B cell (primary cell): Measurements from ENCODE around the gene AEBP2. TPM values are rescaled to one million over a fixed set of nuclear protein-coding genes. Genes with fewer than 3 reads are reported as not detected.

Source experiments
- ATAC-seq: fragments of 200-7000 bp; cut with Tn5 transposase; one replicate; pipeline ENCODE4 v1.10.0; 2021; ENCODE audit warnings: low read depth, mild to moderate bottlenecking, moderate number of reproducible peaks, moderate library complexity
- CTCF ChIA-PET: fragments of 350-600 bp; sonication (Branson Sonifier 250); formaldehyde crosslinking; loops from one replicate; lab custom pipeline; 2021; ENCODE audit warnings: antibody characterized with exemption, inconsistent platforms; lab: Charles Lee
- POLR2A ChIA-PET: fragments of 350-600 bp; sonication (Branson Sonifier 250); formaldehyde crosslinking; loops from one replicate; lab custom pipeline; 2021; ENCODE audit warnings: antibody characterized with exemption; lab: Charles Lee
- DNase-seq: peaks from one replicate; pipeline ENCODE4 v3.0.0; 2013
- H2AFZ ChIP-seq: 2 replicates; pipeline ENCODE4 v1.6.1; 2012; ENCODE audit warnings: mild to moderate bottlenecking, low read depth, low read length; ENCODE audit not compliant: insufficient read depth, poor library complexity, severe bottlenecking
- H3K27ac ChIP-seq, 2 donors: 1 replicate in 1 of 2; 2 replicates in 1 of 2; pipeline ENCODE4 v1.5.1; 2012 to 2013; ENCODE audit warnings: low read length in 2 of 2, mild to moderate bottlenecking in 2 of 2, moderate library complexity in 1 of 2
- H3K27me3 ChIP-seq, 4 experiments: fragments of 200-600 bp in 1 of 4; sonication (generic) in 1 of 4; replicated peaks in 1 of 4; 1 replicate in 2 of 4; 2 replicates in 2 of 4; pipeline versions ENCODE4 v1.6.1 to v1.7.0; 2013 to 2016; ENCODE audit warnings: low read length in 3 of 4, mild to moderate bottlenecking in 2 of 4, mixed read lengths in 1 of 4, moderate library complexity in 1 of 4; ENCODE audit not compliant: insufficient read depth in 4 of 4, control insufficient read depth in 3 of 4; ENCODE audit errors: control extremely low read depth in 1 of 4
- H3K36me3 ChIP-seq, 2 experiments: replicated peaks in 1 of 2; 1 replicate in 1 of 2; 2 replicates in 1 of 2; pipeline versions ENCODE4 v1.6.1 to v1.7.1; 2013; ENCODE audit warnings: low read length in 1 of 2; ENCODE audit not compliant: insufficient read depth in 2 of 2, control insufficient read depth in 1 of 2; ENCODE audit errors: control extremely low read depth in 1 of 2, extremely low read depth in 1 of 2
- H3K4me1 ChIP-seq, 2 donors: fragments of 200-600 bp in 1 of 2; sonication (generic) in 1 of 2; 1 replicate in 1 of 2; 2 replicates in 1 of 2; pipeline versions ENCODE4 v1.5.1 to v1.6.1; 2013 to 2017; ENCODE audit warnings: low read length in 2 of 2; ENCODE audit not compliant: control insufficient read depth in 2 of 2, insufficient read depth in 2 of 2
- H3K4me2 ChIP-seq: replicated peaks from 2 replicates; pipeline ENCODE3; 2012; ENCODE audit warnings: mild to moderate bottlenecking, low read depth, low read length; ENCODE audit not compliant: poor library complexity, severe bottlenecking
- H3K4me3 ChIP-seq, 5 experiments: fragments of 200-600 bp in 1 of 5; sonication (generic) in 1 of 5; 1 replicate in 3 of 5; 2 replicates in 2 of 5; pipeline versions ENCODE4 v1.5.1 to v1.7.0; 2011 to 2016; ENCODE audit warnings: low read length in 4 of 5, mild to moderate bottlenecking in 4 of 5, low read depth in 2 of 5, control low read depth in 1 of 5, moderate library complexity in 1 of 5; ENCODE audit not compliant: insufficient read depth in 1 of 5; ENCODE audit errors: control extremely low read depth in 1 of 5, extremely low read depth in 1 of 5
- H3K79me2 ChIP-seq: fragments of 200-600 bp; sonication (generic); one replicate; pipeline ENCODE4 v1.6.0; 2016; ENCODE audit warnings: low read length; ENCODE audit not compliant: control insufficient read depth, insufficient read depth
- H3K9ac ChIP-seq: fragments of 200-600 bp; sonication (generic); 2 replicates; pipeline ENCODE4 v1.6.1; 2017; ENCODE audit warnings: mild to moderate bottlenecking, low read length, moderate library complexity
- H3K9me3 ChIP-seq, 3 donors: one replicate each; pipeline versions ENCODE4 v1.6.1 to v1.7.1; 2013; ENCODE audit warnings: low read length in 2 of 3; ENCODE audit not compliant: control insufficient read depth in 2 of 3, insufficient read depth in 1 of 3; ENCODE audit errors: control extremely low read depth in 1 of 3
- H4K20me1 ChIP-seq: 2 replicates; pipeline ENCODE4 v1.6.0; 2012; ENCODE audit warnings: mild to moderate bottlenecking, low read length; ENCODE audit not compliant: insufficient read depth, control insufficient read depth, poor library complexity, severe bottlenecking
- H3K27ac Mint-ChIP-seq: one replicate; pipeline ENCODE4 v1.8.0; 2021; ENCODE audit warnings: mixed read lengths
- H3K27me3 Mint-ChIP-seq: one replicate; pipeline ENCODE4 v1.8.0; 2021; ENCODE audit warnings: mixed read lengths
- H3K4me1 Mint-ChIP-seq: one replicate; pipeline ENCODE4 v1.8.0; 2021; ENCODE audit warnings: mixed read lengths
- H3K4me3 Mint-ChIP-seq: one replicate; pipeline ENCODE4 v1.8.0; 2021; ENCODE audit warnings: mixed read lengths
- H3K9me3 Mint-ChIP-seq: one replicate; pipeline ENCODE4 v1.8.0; 2022; ENCODE audit warnings: mixed read lengths; ENCODE audit not compliant: insufficient read depth
- CTCF ChIP-seq: fragments of 200-600 bp; IDR thresholded peaks from one replicate; pipeline ENCODE4 v1.8.0; 2022; ENCODE audit warnings: antibody characterized with exemption, mild to moderate bottlenecking
- EZH2 ChIP-seq: IDR thresholded peaks from 2 replicates; pipeline ENCODE4 v1.6.1; 2012; ENCODE audit warnings: borderline replicate concordance, low read depth, mild to moderate bottlenecking, moderate library complexity, low read length; ENCODE audit not compliant: insufficient read depth, poor library complexity, severe bottlenecking
- WGBS: methylation state at CpG from one replicate; pipeline ENCODE4 v1.1.5; 2013; ENCODE audit warnings: missing lambda C conversion rate; ENCODE audit not compliant: insufficient coverage; 5-methylcytosine and 5-hydroxymethylcytosine counted together
- intact Hi-C: fragments of 100-400 bp; cut with micrococcal nuclease; formaldehyde crosslinking; loops from one replicate; pipeline ENCODE4 v1.10.0; 2022
- polyA plus RNA-seq: library from polyadenylated mRNA; depleted of rRNA; stranded (reverse); fragments of >200 nt; gene quantifications from 2 replicates; pipeline ENCODE4 v1.2.3, GENCODE V29; 2012
- total RNA-seq, 2 donors: library from RNA; stranded (reverse); fragments of 120-200 nt in 1 of 2; gene quantifications; 1 replicate in 1 of 2; 2 replicates in 1 of 2; pipeline versions ENCODE4 v1.2.3 to v1.2.4, GENCODE V29; 2013 to 2022

Gene AEBP2
- total and polyA plus RNA-seq, 2 donors (not counting 1 experiment from before 2014, with no cell fraction given), result 12.1 to 67.8 TPM

- ATAC-seq (no peak), DNase-seq (no peak)
- ChIA-PET POLR2A (no interaction called here), CTCF (no interaction called here)
- intact Hi-C loops, result no loop called here
- peaks cover 40% of the 10 kb centered on the region for H3K4me1 Mint-ChIP-seq
- Histone ChIP-seq H3K36me3 (peaks cover 0 to 12% of the 10 kb centered on the region in 2 experiments), H3K27ac (no peak overlapping the region), H3K4me1 (peaks cover 10 to 16% of the 10 kb centered on the region in 2 donors), H4K20me1 (peaks cover 39% of the 10 kb centered on the region), H3K9ac (no peak overlapping the region), H3K4me2 (no peak overlapping the region), H2AFZ (no peak overlapping the region), H3K9me3 (peaks cover 1 to 13% (median 5%) of the 10 kb centered on the region in 3 donors), H3K27me3 (no peaks in the 10 kb centered on the region), H3K79me2 (peaks cover 95% of the 10 kb centered on the region), H3K4me3 (no peak overlapping the region)
- H3K4me3 Mint-ChIP-seq, result no peak overlapping the region
- H3K27ac Mint-ChIP-seq, result no peak overlapping the region
- no peaks in the 10 kb centered on the region for H3K27me3 Mint-ChIP-seq
- 93% methylated on average over 2 of the region's 6 CpGs for WGBS
- TF ChIP-seq EZH2 (no peak), CTCF (no peak)
- no peaks in the 10 kb centered on the region for H3K9me3 Mint-ChIP-seq
Measured at GRCh38 chr12:19485240-19485639, 45.9 kb downstream of the AEBP2 start.

GRCh38 chr12:19489168-19489567, 49.9 kb downstream of the AEBP2 start:
- Histone ChIP-seq H3K4me2 (no peak overlapping the region), H3K79me2 (peaks cover 80% of the 10 kb centered on the region), H3K4me1 (no peaks in the 10 kb centered on the region), H2AFZ (no peak overlapping the region), H3K27ac (no peak overlapping the region), H3K36me3 (peaks cover 0 to 8% of the 10 kb centered on the region in 2 experiments), H3K4me3 (no peak overlapping the region), H3K9me3 (peaks cover 0 to 5% (median 0%) of the 10 kb centered on the region in 3 donors), H3K27me3 (no peaks in the 10 kb centered on the region), H4K20me1 (peaks cover 12% of the 10 kb centered on the region), H3K9ac (no peak overlapping the region)
- WGBS, result no CpG with 5 or more reads among the region's 4 CpGs
- no peak overlapping the region for H3K4me3 Mint-ChIP-seq
- ATAC-seq (no peak), DNase-seq (no peak)
- ChIA-PET CTCF (no interaction called here), POLR2A (no interaction called here)
- H3K9me3 Mint-ChIP-seq, result no peaks in the 10 kb centered on the region
- TF ChIP-seq CTCF (no peak), EZH2 (no peak)
- H3K27ac Mint-ChIP-seq, result no peak overlapping the region
- H3K4me1 Mint-ChIP-seq, result peaks cover 26% of the 10 kb centered on the region
- intact Hi-C loops, result no loop called here
- no peaks in the 10 kb centered on the region for H3K27me3 Mint-ChIP-seq
